Measurements from ENCODE around the gene TNK2.
A peak's percentile ranks its signal among the peaks of the same experiment; 100 is the strongest.

- TF ChIP-seq, protein P1, sequence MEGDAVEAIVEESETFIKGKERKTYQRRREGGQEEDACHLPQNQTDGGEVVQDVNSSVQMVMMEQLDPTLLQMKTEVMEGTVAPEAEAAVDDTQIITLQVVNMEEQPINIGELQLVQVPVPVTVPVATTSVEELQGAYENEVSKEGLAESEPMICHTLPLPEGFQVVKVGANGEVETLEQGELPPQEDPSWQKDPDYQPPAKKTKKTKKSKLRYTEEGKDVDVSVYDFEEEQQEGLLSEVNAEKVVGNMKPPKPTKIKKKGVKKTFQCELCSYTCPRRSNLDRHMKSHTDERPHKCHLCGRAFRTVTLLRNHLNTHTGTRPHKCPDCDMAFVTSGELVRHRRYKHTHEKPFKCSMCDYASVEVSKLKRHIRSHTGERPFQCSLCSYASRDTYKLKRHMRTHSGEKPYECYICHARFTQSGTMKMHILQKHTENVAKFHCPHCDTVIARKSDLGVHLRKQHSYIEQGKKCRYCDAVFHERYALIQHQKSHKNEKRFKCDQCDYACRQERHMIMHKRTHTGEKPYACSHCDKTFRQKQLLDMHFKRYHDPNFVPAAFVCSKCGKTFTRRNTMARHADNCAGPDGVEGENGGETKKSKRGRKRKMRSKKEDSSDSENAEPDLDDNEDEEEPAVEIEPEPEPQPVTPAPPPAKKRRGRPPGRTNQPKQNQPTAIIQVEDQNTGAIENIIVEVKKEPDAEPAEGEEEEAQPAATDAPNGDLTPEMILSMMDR (IDR thresholded peaks at IDR 0.05 in 2 of 3, conservative IDR thresholded peaks at IDR 0.05 in 1 of 3; ENCODE audit: borderline replicate concordance in 1 of 3, insufficient read depth in 1 of 3, low read depth in 2 of 3, low read length in 2 of 3) = peak in 2 of 3 experiments; percentile 25 to 30; a peak in 2 of 6 replicates
- TF ChIP-seq ZFX (IDR thresholded peaks at IDR 0.05) (no peak), EZH2phosphoT487 (IDR thresholded peaks at IDR 0.05; ENCODE audit: borderline replicate concordance) (no peak), EZH2 (IDR thresholded peaks at IDR 0.05) (no peak)
These were observed 10.4 kb downstream of the TNK2 start for GRCh38 chr3:195897853-195898415.

Measured in HCT116 (cell line).